Spleen (tissue), 7 donors: ENCODE results near the gene DDX39A.
"Not testable (repeated sequence)": the region's sequence is repeated elsewhere in the genome, so short reads cannot be mapped to it uniquely, and the experiment has no call there.

Source experiments
- CTCF ChIP-seq, 11 experiments: fragments of 200-600 bp in 7 of 11; fragments of 450-650 bp in 4 of 11; sonication (generic) in 4 of 11; IDR thresholded peaks in 8 of 11; conservative IDR thresholded peaks in 3 of 11; 1 replicate in 7 of 11; 2 replicates in 4 of 11; pipeline versions ENCODE4 v1.4.0 to v1.8.0; 2016 to 2021; ENCODE audit warnings: antibody characterized with exemption in 11 of 11, inconsistent platforms in 4 of 11, mild to moderate bottlenecking in 1 of 11
- POLR2A ChIP-seq, 3 donors: fragments of 450-650 bp; IDR thresholded peaks; one replicate each; pipeline ENCODE4 v1.5.1; 2017; ENCODE audit warnings: antibody characterized with exemption in 3 of 3, mild to moderate bottlenecking in 1 of 3
- donor health status: DM: no; HTN: no; CAD: no; lungs with moderate emphysema.
- donor health status: DM: no; HTN: no; CAD: no.
- donor health status: DM: no; HTN: no; CAD: no.

GRCh38 chr19:14364098-14364443, 55.1 kb downstream of the DDX39A start:
- TF ChIP-seq CTCF (IDR thresholded peaks at IDR 0.05 in 8 of 11, conservative IDR thresholded peaks at IDR 0.05 in 3 of 11); POLR2A (IDR thresholded peaks at IDR 0.05): not testable (repeated sequence)
